ENCODE measurements around the gene C4orf33. TPM values are rescaled to one million over a fixed set of nuclear protein-coding genes. Genes with fewer than 3 reads are reported as not detected.

The C4orf33 gene
- total RNA-seq, 2 experiments from 2014 or later, result 9.1 to 11.3 TPM

- ATAC-seq (ENCODE audit: poor library complexity) (no peak), DNase-seq (no peak)
- Mint-ChIP-seq H3K27ac (no peak overlapping the region), H3K4me3 (no peak overlapping the region), H3K36me3 (ENCODE audit: low read depth) (no peaks in the 10 kb centered on the region), H3K9me3 (no peaks in the 10 kb centered on the region), H3K4me1 (ENCODE audit: low read depth) (no peaks in the 10 kb centered on the region), H3K27me3 (peaks cover 6% of the 10 kb centered on the region)
- ChIA-PET CTCF (no interaction called here), POLR2A (no interaction called here)
- no peaks in the 10 kb centered on the region for H3K36me3 ChIP-seq (ENCODE audit: insufficient read depth, low read length)
- H3K27me3 ChIP-seq (ENCODE audit: control insufficient read depth in 1 of 2, insufficient read depth in 2 of 2, low read length in 2 of 2), result peaks cover 0 to 8% of the 10 kb centered on the region in 2 experiments
- intact Hi-C loops (cut with DNase I, micrococcal nuclease), result no loop called here
- TF ChIP-seq CTCF (IDR thresholded peaks at IDR 0.05), result no peak
- H3K4me3 ChIP-seq (ENCODE audit: low read length), result no peak overlapping the region
- no peaks in the 10 kb centered on the region for H3K4me1 ChIP-seq (ENCODE audit: insufficient read depth, low read length)
- H3K27ac ChIP-seq (ENCODE audit: low read depth in 1 of 2, low read length in 2 of 2), result no peak overlapping the region
- no peaks in the 10 kb centered on the region for H3K9me3 ChIP-seq (ENCODE audit: control insufficient read depth in 1 of 2, insufficient read depth in 1 of 2, low read length in 2 of 2)
Measured at GRCh38 chr4:129145222-129145730, 49.3 kb downstream of the C4orf33 start.

GRCh38 chr4:129146639-129147038, 50.7 kb downstream of the C4orf33 start:
- no peaks in the 10 kb centered on the region for H3K4me1 ChIP-seq (ENCODE audit: insufficient read depth, low read length)
- ChIA-PET CTCF (no interaction called here), POLR2A (no interaction called here)
- Mint-ChIP-seq H3K36me3 (ENCODE audit: low read depth) (no peaks in the 10 kb centered on the region), H3K4me3 (no peak overlapping the region), H3K27me3 (peaks cover 6% of the 10 kb centered on the region), H3K4me1 (ENCODE audit: low read depth) (no peaks in the 10 kb centered on the region), H3K27ac (no peak overlapping the region), H3K9me3 (no peaks in the 10 kb centered on the region)
- intact Hi-C loops (cut with DNase I, micrococcal nuclease), result no loop called here
- H3K36me3 ChIP-seq (ENCODE audit: insufficient read depth, low read length), result no peaks in the 10 kb centered on the region
- no peaks in the 10 kb centered on the region for H3K9me3 ChIP-seq (ENCODE audit: control insufficient read depth in 1 of 2, insufficient read depth in 1 of 2, low read length in 2 of 2)
- ATAC-seq (ENCODE audit: poor library complexity) (no peak), DNase-seq (no peak)
- no peak for TF ChIP-seq CTCF (IDR thresholded peaks at IDR 0.05)
- no peak overlapping the region for H3K4me3 ChIP-seq (ENCODE audit: low read length)
- H3K27me3 ChIP-seq (ENCODE audit: control insufficient read depth in 1 of 2, insufficient read depth in 2 of 2, low read length in 2 of 2), result peaks cover 0 to 8% of the 10 kb centered on the region in 2 experiments
- no peak overlapping the region for H3K27ac ChIP-seq (ENCODE audit: low read depth in 1 of 2, low read length in 2 of 2)

- Histone ChIP-seq H3K27ac (ENCODE audit: low read depth in 1 of 2, low read length in 2 of 2) (no peak overlapping the region), H3K36me3 (ENCODE audit: insufficient read depth, low read length) (no peaks in the 10 kb centered on the region), H3K9me3 (ENCODE audit: control insufficient read depth in 1 of 2, insufficient read depth in 1 of 2, low read length in 2 of 2) (no peaks in the 10 kb centered on the region), H3K4me3 (ENCODE audit: low read length) (no peak overlapping the region), H3K4me1 (ENCODE audit: insufficient read depth, low read length) (no peaks in the 10 kb centered on the region), H3K27me3 (ENCODE audit: control insufficient read depth in 1 of 2, insufficient read depth in 2 of 2, low read length in 2 of 2) (peaks cover 0 to 8% of the 10 kb centered on the region in 2 experiments)
- no peak for DNase-seq
- no peak overlapping the region for H3K27ac Mint-ChIP-seq
- TF ChIP-seq CTCF (IDR thresholded peaks at IDR 0.05), result no peak
- H3K4me1 Mint-ChIP-seq (ENCODE audit: low read depth), result no peaks in the 10 kb centered on the region
- H3K36me3 Mint-ChIP-seq (ENCODE audit: low read depth), result no peaks in the 10 kb centered on the region
- H3K4me3 Mint-ChIP-seq, result no peak overlapping the region
- CTCF ChIA-PET, result no interaction called here
- no peaks in the 10 kb centered on the region for H3K27me3 Mint-ChIP-seq
- H3K9me3 Mint-ChIP-seq, result no peaks in the 10 kb centered on the region
- POLR2A ChIA-PET, result no interaction called here
- no peak for ATAC-seq (ENCODE audit: poor library complexity)
- intact Hi-C loops (cut with DNase I, micrococcal nuclease), result no loop called here
Measured at GRCh38 chr4:129148892-129149291, 52.9 kb downstream of the C4orf33 start.
